ENCODE measurements around the gene PHLDA2. TPM values are rescaled to one million over a fixed set of nuclear protein-coding genes. Genes with fewer than 3 reads are reported as not detected.
A peak's percentile ranks its signal among the peaks of the same experiment; 100 is the strongest.

PHLDA2 gene
- total RNA-seq, 1 experiment from 2014 or later: 309 TPM

- no peak for ATAC-seq
- TF ChIP-seq ELF1 (IDR thresholded peaks at IDR 0.05; ENCODE audit: borderline replicate concordance, low read depth): no peak
- no peak for TF ChIP-seq ATF3 (IDR thresholded peaks at IDR 0.05)
- TF ChIP-seq SRF (IDR thresholded peaks at IDR 0.05; ENCODE audit: low read depth): no peak
- TF ChIP-seq YY1 (IDR thresholded peaks at IDR 0.05; ENCODE audit: extremely low read depth, insufficient replicate concordance, low read depth, low read length): no peak
- no peak for TF ChIP-seq EZH2phosphoT487 (IDR thresholded peaks at IDR 0.05; ENCODE audit: borderline replicate concordance)
- TF ChIP-seq CEBPB (IDR thresholded peaks at IDR 0.05; ENCODE audit: low read depth): no peak
- no peak for TF ChIP-seq FOSL1 (IDR thresholded peaks at IDR 0.05; ENCODE audit: low read depth)
- TF ChIP-seq TCF7L2 (IDR thresholded peaks at IDR 0.05; ENCODE audit: borderline replicate concordance, extremely low read depth, insufficient read depth, insufficient read length): no peak
- no peak for TF ChIP-seq JUND (IDR thresholded peaks at IDR 0.05)
- TF ChIP-seq REST (IDR thresholded peaks at IDR 0.05; ENCODE audit: low read depth): no peak
- no peak; the same call in 1 of the 2 replicates for TF ChIP-seq POLR2AphosphoS5 (IDR thresholded peaks at IDR 0.05; ENCODE audit: low read depth, low read length)
- TF ChIP-seq EZH2 (IDR thresholded peaks at IDR 0.05): no peak
- TF ChIP-seq ZBTB33 (IDR thresholded peaks at IDR 0.05; ENCODE audit: extremely low read depth, insufficient replicate concordance, low read length): no peak
- no peak for TF ChIP-seq EGR1 (IDR thresholded peaks at IDR 0.05; ENCODE audit: low read depth)
- no peak for TF ChIP-seq SP1 (IDR thresholded peaks at IDR 0.05; ENCODE audit: low read depth)
- TF ChIP-seq POLR2A (IDR thresholded peaks at IDR 0.05; ENCODE audit: borderline replicate concordance, extremely low read depth, insufficient read depth, insufficient read length): no peak
- no peak for TF ChIP-seq CTCF (IDR thresholded peaks at IDR 0.05 in 2 of 3, conservative IDR thresholded peaks at IDR 0.05 in 1 of 3; ENCODE audit: borderline replicate concordance in 1 of 3, insufficient read depth in 1 of 3, low read depth in 2 of 3, low read length in 2 of 3)
- no peak for TF ChIP-seq ZNF274 (IDR thresholded peaks at IDR 0.05; ENCODE audit: low read depth, low read length)
These were observed 1.2 kb downstream of the PHLDA2 start for GRCh38 chr11:2927851-2928604.

More at GRCh38 chr11:2927851-2928604, 1.2 kb downstream of the PHLDA2 start:
- ChIA-PET CTCF (interaction anchor here (2.4 kb wide), 1 partner anchor 36 kb away, joined by 58 read pairs; no protein-coding TSS in a partner anchor), RAD21 (ENCODE audit: low non-redundant PET in 1 of 2, low total read pairs in 2 of 2, uncharacterized antibody in 2 of 2, unreplicated experiment in 2 of 2) (no interaction called here), POLR2A (interaction anchor here (1.4 to 4.5 kb wide), 8 partner anchors 11 to 296 kb away, joined by 3 to 50 read pairs (median 6); no protein-coding TSS in a partner anchor)
- Histone ChIP-seq H2AFZ (ENCODE audit: low read depth, low read length, poor library complexity, severe bottlenecking) (no peak overlapping the region), H3K9me3 (ENCODE audit: control insufficient read depth in 1 of 2, insufficient read depth in 1 of 2, low read depth in 1 of 2, low read length in 2 of 2) (no peaks in the 10 kb centered on the region), H4K20me1 (ENCODE audit: insufficient read depth) (peaks cover 14% of the 10 kb centered on the region; the same call in 1 of the 2 replicates), H3K27me3 (ENCODE audit: insufficient read depth, low read length) (no peaks in the 10 kb centered on the region), H3K27ac (ENCODE audit: low read depth, low read length) (peak overlapping the region; percentile 99), H3K4me3 (replicated peaks in 1 of 2; ENCODE audit: low read depth in 1 of 2, low read length in 2 of 2) (peak overlapping the region; percentile 61 to 93), H3K36me3 (ENCODE audit: control insufficient read depth in 1 of 2, insufficient read depth in 2 of 2, low read length in 2 of 2) (peaks cover 0 to 15% of the 10 kb centered on the region in 2 experiments; a peak in 2 of 4 replicates), H3K4me2 (ENCODE audit: low read length) (peak overlapping the region; percentile 89), H3K9me2 (ENCODE audit: insufficient read depth) (no peaks in the 10 kb centered on the region), H3K9ac (ENCODE audit: low read length) (peak overlapping the region; percentile 97), H3K4me1 (ENCODE audit: control insufficient read depth in 1 of 2, insufficient read depth in 2 of 2, low read length in 2 of 2) (peaks cover 45 to 77% of the 10 kb centered on the region in 2 experiments), H3K79me2 (ENCODE audit: insufficient read depth, low read length) (peaks cover 30% of the 10 kb centered on the region)
- intact Hi-C loops (cut with micrococcal nuclease): loop anchor here (5.0 kb wide), 1 partner anchor 289 kb away; the partner anchor contains the start of gene MRGPRG
- no peak for DNase-seq (ENCODE audit: low read depth, low spot score)
- no TSS peak for BruUV-seq (replicated peaks)
